ENCODE data around the gene EFTUD2. TPM values are rescaled to one million over a fixed set of nuclear protein-coding genes. Genes with fewer than 3 reads are reported as not detected.

The EFTUD2 gene
- total and polyA plus RNA-seq, 2 of the 13 experiments (the other 11 are each of a cell fraction or from before 2014, with no cell fraction given) = 111 to 137 TPM

- ChIA-PET POLR2A (no interaction called here), CTCF (ENCODE audit: low intra/inter-chr PET ratio, low total read pairs) (no interaction called here)
- Histone ChIP-seq H3K4me3 (replicated peaks in 1 of 3; ENCODE audit: insufficient read depth in 1 of 3, low read depth in 2 of 3, low read length in 3 of 3) (no peak overlapping the region), H3K9ac (ENCODE audit: insufficient read depth, low read depth, low read length) (no peak overlapping the region), H2AFZ (ENCODE audit: low read length) (no peak overlapping the region), H3K4me1 (ENCODE audit: insufficient read depth, low read length) (no peaks in the 10 kb centered on the region), H3K27me3 (ENCODE audit: control insufficient read depth in 1 of 2, insufficient read depth in 2 of 2, low read length in 2 of 2) (0 out of 5 replicates have a peak, but pooled peaks cover 0 to 4% of the 10 kb centered on the region in 2 experiments), H3K9me3 (ENCODE audit: low read length) (no peaks in the 10 kb centered on the region), H3K27ac (ENCODE audit: extremely low read length, insufficient read depth, low read length) (no peak overlapping the region), H3K36me3 (replicated peaks in 1 of 2; ENCODE audit: control insufficient read depth in 1 of 2, insufficient read depth in 2 of 2, low read length in 2 of 2) (no peaks in the 10 kb centered on the region), H3K4me2 (ENCODE audit: low read depth, low read length) (no peak overlapping the region), H3K79me2 (ENCODE audit: insufficient read depth, low read length) (no peaks in the 10 kb centered on the region), H4K20me1 (ENCODE audit: insufficient read depth, low read length) (no peaks in the 10 kb centered on the region)
- ATAC-seq (no peak), FAIRE-seq (no peak), DNase-seq (ENCODE audit: low spot score) (no peak)
- intact Hi-C loops (cut with micrococcal nuclease; ENCODE audit: unreplicated experiment) = no loop called here
- no TSS peak for BruUV-seq (replicated peaks)
- in situ Hi-C loops (cut with HindIII; ENCODE audit: extremely low pct_ligation_motif_present, low pct_unique_long_range_greater_than_20kb) = no loop called here
- no peak for TF ChIP-seq ZMAT5 (CRISPR knock-in tag; IDR thresholded peaks at IDR 0.05; ENCODE audit: borderline replicate concordance, low read depth)
- TF ChIP-seq ZNF296 (CRISPR knock-in tag; conservative IDR thresholded peaks at IDR 0.05) = no peak
- no peak for TF ChIP-seq GRHL1 (CRISPR knock-in tag; conservative IDR thresholded peaks at IDR 0.05)
- TF ChIP-seq POLR2G (IDR thresholded peaks at IDR 0.05; ENCODE audit: low read depth, low read length) = no peak
- TF ChIP-seq THRA (CRISPR knock-in tag; IDR thresholded peaks at IDR 0.05; ENCODE audit: borderline replicate concordance) = no peak
- TF ChIP-seq ZBTB40 (IDR thresholded peaks at IDR 0.05) = no peak
- no peak for TF ChIP-seq ZBTB40 (CRISPR knock-in tag; IDR thresholded peaks at IDR 0.05)
- WGBS (ENCODE audit: low lambda C conversion rate) = 81% methylated on average over 4 of the region's 4 CpGs
Observed at GRCh38 chr17:44812263-44812662, 87.0 kb downstream of the EFTUD2 start.
